Hepatocyte (in vitro differentiated cells): ENCODE measurements around the gene PDE4D. TPM values are rescaled to one million over a fixed set of nuclear protein-coding genes. Genes with fewer than 3 reads are reported as not detected.

Source experiments
- DNase-seq: peaks from one replicate; pipeline ENCODE4 v3.0.0-alpha.2; 2016; ENCODE audit warnings: low spot score
- H2AFZ ChIP-seq: fragments of 200-600 bp; sonication (generic); 2 replicates; pipeline ENCODE4 v1.6.0; 2016; ENCODE audit warnings: antibody characterized with exemption, mild to moderate bottlenecking
- H3K27ac ChIP-seq: fragments of 200-600 bp; sonication (generic); 2 replicates; pipeline ENCODE4 v1.5.1; 2016; ENCODE audit warnings: mild to moderate bottlenecking
- H3K27me3 ChIP-seq: fragments of 200-600 bp; sonication (generic); 2 replicates; pipeline ENCODE4 v1.6.1; 2016
- H3K36me3 ChIP-seq: fragments of 200-600 bp; sonication (generic); replicated peaks from 2 replicates; pipeline ENCODE4 v1.5.1; 2016; ENCODE audit warnings: low read depth; ENCODE audit not compliant: insufficient read depth
- H3K4me1 ChIP-seq: fragments of 200-600 bp; sonication (generic); 2 replicates; pipeline ENCODE4 v1.5.1; 2016; ENCODE audit warnings: mild to moderate bottlenecking, moderate library complexity; ENCODE audit not compliant: insufficient read depth
- H3K4me2 ChIP-seq: fragments of 200-600 bp; sonication (generic); 2 replicates; pipeline ENCODE4 v1.6.0; 2016
- H3K4me3 ChIP-seq: fragments of 200-600 bp; sonication (generic); 2 replicates; pipeline ENCODE4 v1.5.1; 2016; ENCODE audit warnings: mild to moderate bottlenecking
- H3K79me2 ChIP-seq: fragments of 200-600 bp; sonication (generic); 2 replicates; pipeline ENCODE4 v1.6.0; 2017; ENCODE audit warnings: mild to moderate bottlenecking
- H3K9me2 ChIP-seq: fragments of 200-600 bp; sonication (generic); replicated peaks from 2 replicates; pipeline ENCODE4 v1.6.0; 2017; ENCODE audit warnings: mild to moderate bottlenecking; ENCODE audit not compliant: insufficient read depth
- H3K9me3 ChIP-seq: fragments of 200-600 bp; sonication (generic); 2 replicates; pipeline ENCODE4 v1.5.1; 2016; ENCODE audit warnings: low read depth, mild to moderate bottlenecking
- H4K20me1 ChIP-seq: fragments of 200-600 bp; sonication (generic); 2 replicates; pipeline ENCODE4 v1.6.0; 2016; ENCODE audit warnings: mild to moderate bottlenecking; ENCODE audit not compliant: insufficient read depth, poor library complexity, severe bottlenecking
- CTCF ChIP-seq: fragments of 200-600 bp; sonication (generic); IDR thresholded peaks from 2 replicates; pipeline ENCODE4 v1.5.1; 2016; ENCODE audit warnings: antibody characterized with exemption, mild to moderate bottlenecking; ENCODE audit not compliant: poor library complexity
- EZH2 ChIP-seq: fragments of 200-600 bp; sonication (generic); IDR thresholded peaks from 2 replicates; pipeline ENCODE4 v1.6.1; 2016; ENCODE audit warnings: antibody characterized with exemption, mild to moderate bottlenecking, borderline replicate concordance
- EZH2phosphoT487 ChIP-seq: fragments of 200-600 bp; sonication (generic); IDR thresholded peaks from one replicate; pipeline ENCODE4 v1.6.1; 2018; ENCODE audit warnings: antibody characterized with exemption, mild to moderate bottlenecking, low read depth, moderate library complexity; ENCODE audit not compliant: unreplicated experiment, severe bottlenecking
- WGBS: methylation state at CpG from one replicate; pipeline ENCODE4 v1.1.6; 2016; ENCODE audit warnings: low lambda C conversion rate; ENCODE audit errors: missing lambda C conversion rate; 5-methylcytosine and 5-hydroxymethylcytosine counted together
- polyA plus RNA-seq: library from polyadenylated mRNA; unstranded; fragments of >200 nt; fragmentation: Nextera tagmentation; extraction: Ambion mirVana; gene quantifications from 2 replicates; pipeline ENCODE4 v1.2.1, GENCODE V29; 2016
- total RNA-seq: library from RNA; depleted of rRNA; stranded (reverse); fragments of >200 nt; gene quantifications from 2 replicates; pipeline ENCODE4 v1.2.3, GENCODE V29; 2014

Gene PDE4D
- total and polyA plus RNA-seq, 2 experiments from 2014 or later = 14.5 to 45.2 TPM

- TF ChIP-seq EZH2phosphoT487 (no peak), CTCF (no peak), EZH2 (no peak)
- no peaks in the 10 kb centered on the region for H4K20me1 ChIP-seq
- H2AFZ ChIP-seq = no peak overlapping the region
- H3K4me3 ChIP-seq = no peak overlapping the region
- H3K9me2 ChIP-seq = no peaks in the 10 kb centered on the region
- DNase-seq = no peak
- no peaks in the 10 kb centered on the region for H3K9me3 ChIP-seq
- WGBS = 58% methylated on average over 1 of the region's 1 CpG
- no peak overlapping the region for H3K4me2 ChIP-seq
- H3K79me2 ChIP-seq = no peaks in the 10 kb centered on the region
- H3K27ac ChIP-seq = no peak overlapping the region
- H3K4me1 ChIP-seq = no peaks in the 10 kb centered on the region
- H3K36me3 ChIP-seq = no peaks in the 10 kb centered on the region
- H3K27me3 ChIP-seq = no peaks in the 10 kb centered on the region
Observed at GRCh38 chr5:59922220-59922619, 28.7 kb upstream of the PDE4D start.

- H2AFZ ChIP-seq = no peak overlapping the region
- TF ChIP-seq EZH2 (no peak), EZH2phosphoT487 (no peak), CTCF (no peak)
- WGBS = 54% methylated on average over 6 of the region's 6 CpGs
- H3K4me2 ChIP-seq = no peak overlapping the region
- no peaks in the 10 kb centered on the region for H3K9me3 ChIP-seq
- H3K4me1 ChIP-seq = no peaks in the 10 kb centered on the region
- no peaks in the 10 kb centered on the region for H3K27me3 ChIP-seq
- no peaks in the 10 kb centered on the region for H3K9me2 ChIP-seq
- no peak overlapping the region for H3K27ac ChIP-seq
- no peak for DNase-seq
- no peaks in the 10 kb centered on the region for H3K79me2 ChIP-seq
- H4K20me1 ChIP-seq = no peaks in the 10 kb centered on the region
- H3K36me3 ChIP-seq = no peaks in the 10 kb centered on the region
- no peak overlapping the region for H3K4me3 ChIP-seq
Observed at GRCh38 chr5:59921816-59922215, 28.3 kb upstream of the PDE4D start.

- Histone ChIP-seq H3K4me1 (no peaks in the 10 kb centered on the region), H3K9me2 (no peaks in the 10 kb centered on the region), H4K20me1 (no peaks in the 10 kb centered on the region), H3K79me2 (no peaks in the 10 kb centered on the region), H3K4me2 (no peak overlapping the region), H3K27me3 (no peaks in the 10 kb centered on the region), H3K27ac (no peak overlapping the region), H3K36me3 (no peaks in the 10 kb centered on the region), H3K9me3 (no peaks in the 10 kb centered on the region), H3K4me3 (no peak overlapping the region), H2AFZ (no peak overlapping the region)
- TF ChIP-seq EZH2phosphoT487 = no peak
- no peak for TF ChIP-seq EZH2
- TF ChIP-seq CTCF = no peak
- no peak for DNase-seq
- 85% methylated on average over 2 of the region's 2 CpGs for WGBS
Observed at GRCh38 chr5:59919484-59919883, 26.0 kb upstream of the PDE4D start.

GRCh38 chr5:59917121-59917520 is 23.6 kb upstream of the PDE4D start:
- WGBS = 82% methylated on average over 2 of the region's 2 CpGs
- TF ChIP-seq EZH2phosphoT487 (no peak), CTCF (no peak), EZH2 (no peak)
- no peaks in the 10 kb centered on the region for H3K4me1 ChIP-seq
- no peak for DNase-seq
- H3K4me3 ChIP-seq = no peak overlapping the region
- no peaks in the 10 kb centered on the region for H3K27me3 ChIP-seq
- H3K79me2 ChIP-seq = no peaks in the 10 kb centered on the region
- H3K27ac ChIP-seq = no peak overlapping the region
- H3K36me3 ChIP-seq = no peaks in the 10 kb centered on the region
- H2AFZ ChIP-seq = no peak overlapping the region
- no peaks in the 10 kb centered on the region for H3K9me2 ChIP-seq
- H3K9me3 ChIP-seq = no peaks in the 10 kb centered on the region
- no peak overlapping the region for H3K4me2 ChIP-seq
- H4K20me1 ChIP-seq = no peaks in the 10 kb centered on the region
